HG02610 (cell line): ENCODE measurements around the gene MEF2A.
"Not testable (repeated sequence)": the region's sequence is repeated elsewhere in the genome, so short reads cannot be mapped to it uniquely, and the experiment has no call there.

Experiments used
- ATAC-seq: cut with Tn5 transposase; IDR thresholded peaks from one replicate; pipeline ENCODE4 v1.9.1; 2021; ENCODE audit warnings: mild to moderate bottlenecking, moderate library complexity; ENCODE audit not compliant: unreplicated experiment

The MEF2A gene

GRCh38 chr15:99727330-99727729, 161.5 kb downstream of the MEF2A start:
- no peak for ATAC-seq

- ATAC-seq: no peak
Measured at GRCh38 chr15:99727733-99728132, 161.9 kb downstream of the MEF2A start.

GRCh38 chr15:99728916-99729315, 163.1 kb downstream of the MEF2A start:
- ATAC-seq: no peak

GRCh38 chr15:99729327-99729726, 163.5 kb downstream of the MEF2A start:
- ATAC-seq: no peak

DNA sequence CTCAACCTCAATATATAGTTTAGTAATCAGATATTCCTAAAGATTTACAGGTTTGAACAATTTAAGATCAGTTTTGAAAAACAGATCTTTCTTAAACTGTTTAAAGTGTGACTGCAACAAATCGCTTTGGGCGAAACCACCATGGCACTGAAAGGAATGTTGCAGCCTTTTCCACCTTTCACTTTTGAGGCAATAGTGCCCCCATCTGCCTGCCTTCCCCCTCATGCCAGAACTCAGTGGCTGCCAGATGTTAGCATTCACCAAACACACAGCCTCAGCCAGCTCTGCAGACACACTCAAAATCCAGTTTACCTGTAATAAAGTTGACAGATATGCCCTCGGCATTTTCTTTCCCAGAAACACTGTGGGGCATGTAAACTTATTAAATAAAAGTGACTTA, 164.1 kb downstream of the MEF2A start:
- ATAC-seq: no peak

DNA sequence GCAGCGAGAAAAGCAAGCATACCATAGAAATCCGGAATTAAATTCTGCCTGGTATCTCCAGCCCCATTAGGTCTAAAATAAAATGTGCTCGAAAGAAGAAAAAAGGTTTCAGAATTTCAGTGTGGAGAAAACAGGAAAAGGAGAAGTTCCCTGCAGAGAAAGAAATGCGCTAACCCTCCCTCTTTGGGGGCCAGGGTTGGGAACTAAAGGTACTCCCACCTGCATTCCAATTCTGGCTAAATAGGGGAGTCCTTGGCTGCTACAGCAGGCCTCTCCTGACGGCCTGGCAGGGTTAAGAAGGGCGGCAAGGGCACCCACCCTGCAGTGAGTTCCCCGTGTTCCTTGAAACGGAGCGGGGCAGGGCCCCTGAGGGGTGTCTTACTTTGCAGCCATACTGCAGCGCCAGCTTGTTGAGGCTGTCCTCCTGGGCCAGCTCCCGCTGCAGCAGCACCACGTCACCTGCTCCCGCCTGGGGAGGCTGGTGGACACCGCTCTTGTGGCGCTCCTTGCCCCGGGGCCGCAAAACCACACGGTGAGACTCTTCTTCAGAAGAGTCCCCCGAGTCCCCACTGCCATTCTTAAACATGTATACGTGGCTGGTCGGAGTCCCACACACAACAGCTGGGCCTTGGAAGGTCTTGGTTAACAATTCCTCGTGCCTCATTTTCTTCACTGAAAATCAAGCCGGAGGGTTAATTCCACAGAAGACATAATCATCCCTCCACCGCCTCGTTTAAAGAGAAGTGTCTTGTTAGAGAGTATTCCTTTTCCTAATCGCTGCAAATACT, 165.7 kb downstream of the MEF2A start:
- no peak for ATAC-seq

GRCh38 chr15:99732124-99732750, 166.5 kb downstream of the MEF2A start:
- no peak for ATAC-seq

DNA sequence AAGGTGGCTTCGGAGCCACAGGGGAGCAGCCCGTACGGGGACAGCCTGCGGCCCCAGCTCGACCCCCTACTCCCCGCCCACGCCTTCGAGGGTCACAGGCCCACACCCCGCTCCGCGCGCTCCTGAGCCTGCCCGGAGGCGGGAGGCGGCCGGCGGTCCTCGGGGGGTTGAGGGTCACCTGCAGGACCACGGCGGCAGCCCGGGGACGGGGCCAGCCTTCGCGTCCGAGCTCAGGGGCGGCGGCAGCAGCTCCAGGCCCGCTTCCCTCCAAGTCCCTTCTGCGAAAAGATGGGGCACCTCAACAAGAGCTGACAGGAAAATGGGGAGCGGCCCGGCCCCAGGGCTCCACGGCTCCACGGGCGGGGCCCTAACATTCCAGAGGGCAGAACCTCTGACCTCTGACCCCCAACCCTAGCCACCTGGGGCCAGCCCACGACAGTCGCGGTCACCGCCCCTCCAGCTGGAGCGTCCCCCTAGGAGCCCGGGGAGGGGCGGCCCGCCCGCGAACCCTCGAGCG, 167.0 kb downstream of the MEF2A start:
- ATAC-seq: no peak

DNA sequence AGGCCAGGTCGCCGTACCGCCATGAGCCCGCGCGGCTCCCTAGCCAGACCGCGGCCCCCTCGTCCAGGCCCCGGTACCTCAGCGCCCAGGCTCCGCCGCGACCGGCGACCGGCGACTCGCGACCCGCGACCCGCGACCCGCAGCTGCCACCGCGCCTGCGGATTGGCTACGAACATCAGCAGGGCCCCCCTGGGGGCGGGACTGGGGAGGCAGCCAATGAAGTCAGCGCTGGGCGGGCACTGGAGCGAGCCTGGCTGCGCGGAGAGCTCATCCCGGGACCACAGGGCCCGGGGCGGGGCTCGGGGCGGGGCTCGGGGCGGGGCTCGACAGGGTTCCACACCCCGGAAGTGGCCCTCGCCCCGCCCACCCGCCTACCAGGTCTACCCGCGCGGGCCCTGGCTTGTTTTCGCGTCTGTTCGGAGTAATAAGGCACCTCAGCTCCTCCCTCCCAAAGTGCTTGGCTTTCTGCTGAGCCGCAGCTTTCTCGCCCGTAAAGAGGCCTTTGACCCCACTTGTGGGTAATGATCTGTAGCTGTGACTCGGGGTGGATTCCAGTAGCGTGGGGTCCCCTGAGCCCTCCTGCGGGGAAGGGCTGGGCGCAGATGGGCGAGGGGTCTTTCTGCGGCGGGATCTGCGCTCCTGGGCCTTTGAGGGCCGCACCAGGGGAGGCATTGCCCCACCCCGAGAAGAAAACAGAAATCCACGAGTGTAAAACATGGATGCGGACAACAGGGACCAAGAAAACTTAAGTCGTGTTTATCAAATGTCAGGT, 167.7 kb downstream of the MEF2A start, which contains the start of gene LYSMD4:
Gene LYSMD4, minus strand, starts transcription at position 170 of the 772 bp plus-strand sequence. CDS start 1,438 bp downstream, outside the sequence.
- ATAC-seq: peak; percentile 100

- not testable (repeated sequence) for ATAC-seq
Measured at GRCh38 chr15:99734040-99734291, 168.2 kb downstream of the MEF2A start.

DNA sequence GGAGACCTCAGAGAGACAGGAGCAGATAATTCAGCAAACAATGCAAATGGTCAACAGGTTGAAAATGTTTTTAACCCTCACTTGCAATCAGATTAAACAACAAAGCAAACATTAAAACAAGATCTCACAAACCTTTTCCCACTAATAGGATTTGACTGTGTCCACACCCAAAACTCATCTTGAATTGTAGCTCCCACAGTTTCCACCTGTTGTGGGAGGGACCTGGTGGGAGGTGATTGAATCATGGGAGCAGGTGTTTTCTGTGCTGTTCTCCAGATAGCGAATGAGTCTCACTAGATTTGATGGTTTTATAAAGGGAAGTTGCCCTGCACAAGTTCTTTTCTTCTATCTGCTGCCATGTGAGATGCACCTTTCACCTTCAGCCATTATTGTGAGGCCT, 168.8 kb downstream of the MEF2A start:
- no peak for ATAC-seq

- no peak for ATAC-seq
Measured at GRCh38 chr15:99735868-99736267, 170.1 kb downstream of the MEF2A start.

DNA sequence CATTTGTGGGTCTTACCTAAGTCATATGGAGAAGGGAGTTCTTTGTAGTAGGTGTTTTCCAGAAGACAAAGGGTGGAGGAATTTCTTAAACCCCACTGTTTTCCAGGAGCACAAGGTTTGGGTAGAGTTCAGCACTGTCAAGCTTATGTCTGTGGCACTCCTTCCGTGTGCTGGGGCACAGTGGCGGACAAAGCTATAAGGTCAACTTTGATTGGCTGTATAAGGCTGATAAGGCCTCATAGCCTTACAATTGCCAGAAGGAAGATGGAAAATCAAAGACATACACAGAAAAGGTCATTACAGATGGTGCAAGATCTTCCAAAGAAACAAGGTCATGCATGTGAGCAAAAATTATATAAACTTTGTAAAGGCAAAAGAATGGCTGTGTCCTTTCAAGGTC, 170.9 kb downstream of the MEF2A start:
- no peak for ATAC-seq

GRCh38 chr15:99738021-99738847, 172.4 kb downstream of the MEF2A start:
- ATAC-seq: no peak

DNA sequence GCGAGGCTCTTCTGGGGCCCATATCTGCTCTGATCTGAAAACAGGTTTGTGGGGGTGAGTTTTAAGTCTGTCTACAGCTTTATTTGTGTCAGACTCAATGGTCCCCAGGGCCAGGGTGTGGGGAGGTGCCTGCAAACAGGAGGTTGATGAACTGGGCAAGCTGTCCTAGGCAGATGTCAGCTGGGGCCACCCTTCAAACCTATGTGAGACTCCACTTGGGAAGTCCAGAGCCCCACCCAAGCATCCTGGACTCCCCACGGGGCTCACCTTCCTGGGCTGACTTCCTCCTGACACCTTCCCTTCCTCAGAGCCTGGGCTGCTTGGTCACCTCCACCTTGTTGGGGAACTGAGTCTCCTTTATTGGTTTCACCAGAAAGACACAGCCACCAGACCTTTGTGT, 176.1 kb downstream of the MEF2A start:
- no peak for ATAC-seq

DNA sequence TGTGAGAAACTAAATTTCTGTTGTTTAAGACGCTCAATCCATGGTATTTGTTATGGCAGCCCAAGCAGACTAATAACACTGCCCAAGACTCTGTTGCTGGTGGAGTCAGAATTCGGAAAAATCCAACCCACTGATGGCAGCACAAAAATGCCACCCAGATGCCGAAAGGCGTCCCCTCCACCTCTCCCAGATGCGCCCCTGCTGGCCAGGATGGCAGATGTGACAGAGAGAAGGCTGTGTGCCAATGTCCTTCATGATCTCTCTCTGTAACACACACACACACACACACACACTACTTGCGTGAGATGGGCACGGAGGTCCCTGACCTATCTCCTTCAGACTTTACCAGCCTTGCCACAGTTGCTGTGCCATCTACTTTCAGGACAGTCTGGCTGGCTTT, 178.4 kb downstream of the MEF2A start:
- ATAC-seq: no peak

GRCh38 chr15:99745370-99746086, 179.7 kb downstream of the MEF2A start:
- no peak for ATAC-seq

DNA sequence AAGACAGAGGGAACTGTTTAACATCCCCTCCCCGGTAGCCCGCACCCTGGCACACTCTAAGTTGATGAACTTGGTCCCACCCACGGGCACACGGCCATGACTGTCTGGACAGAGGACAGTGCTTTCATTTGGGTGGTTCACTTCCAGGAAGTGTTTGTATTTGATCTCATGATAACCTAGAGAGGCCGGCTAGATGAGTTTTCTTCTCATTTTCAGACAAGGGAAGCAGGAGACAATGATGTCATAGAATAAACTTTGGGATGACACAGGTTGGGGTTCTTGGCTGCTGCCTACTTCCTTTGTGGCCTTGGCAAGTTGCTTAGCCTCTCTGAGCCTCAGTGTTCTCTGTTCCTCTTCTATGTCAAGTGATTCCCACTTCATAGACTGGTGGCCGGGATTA, 183.6 kb downstream of the MEF2A start:
- no peak for ATAC-seq

- ATAC-seq: not testable (repeated sequence)
Measured at GRCh38 chr15:99750326-99750725, 184.5 kb downstream of the MEF2A start.

- no peak for ATAC-seq
Measured at GRCh38 chr15:99752556-99752955, 186.8 kb downstream of the MEF2A start.
